OCI-LY1 (cell line): ENCODE measurements around the gene RASSF6.

Source experiments
- EZH2 ChIP-seq: fragments of 200-600 bp; sonication (generic), shearing (Covaris generic); IDR thresholded peaks from 2 replicates; pipeline ENCODE4 v1.8.0; 2017; ENCODE audit warnings: borderline replicate concordance, mixed run types, mild to moderate bottlenecking, antibody characterized with exemption, low read length, moderate library complexity, mixed read lengths
- TF ChIP-seq, protein P1 (sequence below): fragments of 200-600 bp; sonication (generic), shearing (Covaris generic); IDR thresholded peaks from 2 replicates; pipeline ENCODE4 v1.5.1; 2017; ENCODE audit warnings: mild to moderate bottlenecking, antibody characterized with exemption, low read length, moderate library complexity, mixed read lengths

DNA sequence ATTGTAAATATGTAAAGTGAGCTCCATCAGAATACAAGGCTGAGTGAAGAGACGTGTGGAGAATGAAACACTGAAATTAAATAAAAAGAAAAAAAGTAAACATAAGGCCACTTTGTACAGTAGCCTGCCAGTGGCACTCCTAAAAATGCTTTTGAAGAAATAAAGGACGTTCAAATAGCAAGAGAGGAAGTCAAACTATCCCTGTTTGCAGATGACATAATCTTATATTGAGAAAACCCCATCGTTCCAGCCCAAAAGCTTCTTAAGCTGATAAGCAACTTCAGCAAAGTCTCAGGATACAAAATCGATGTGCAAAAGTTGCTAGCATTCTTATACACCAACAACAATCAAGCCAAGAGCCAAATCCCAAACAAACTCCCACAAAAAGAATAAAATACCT is 24.2 kb downstream of the RASSF6 start:
- TF ChIP-seq, protein P1, sequence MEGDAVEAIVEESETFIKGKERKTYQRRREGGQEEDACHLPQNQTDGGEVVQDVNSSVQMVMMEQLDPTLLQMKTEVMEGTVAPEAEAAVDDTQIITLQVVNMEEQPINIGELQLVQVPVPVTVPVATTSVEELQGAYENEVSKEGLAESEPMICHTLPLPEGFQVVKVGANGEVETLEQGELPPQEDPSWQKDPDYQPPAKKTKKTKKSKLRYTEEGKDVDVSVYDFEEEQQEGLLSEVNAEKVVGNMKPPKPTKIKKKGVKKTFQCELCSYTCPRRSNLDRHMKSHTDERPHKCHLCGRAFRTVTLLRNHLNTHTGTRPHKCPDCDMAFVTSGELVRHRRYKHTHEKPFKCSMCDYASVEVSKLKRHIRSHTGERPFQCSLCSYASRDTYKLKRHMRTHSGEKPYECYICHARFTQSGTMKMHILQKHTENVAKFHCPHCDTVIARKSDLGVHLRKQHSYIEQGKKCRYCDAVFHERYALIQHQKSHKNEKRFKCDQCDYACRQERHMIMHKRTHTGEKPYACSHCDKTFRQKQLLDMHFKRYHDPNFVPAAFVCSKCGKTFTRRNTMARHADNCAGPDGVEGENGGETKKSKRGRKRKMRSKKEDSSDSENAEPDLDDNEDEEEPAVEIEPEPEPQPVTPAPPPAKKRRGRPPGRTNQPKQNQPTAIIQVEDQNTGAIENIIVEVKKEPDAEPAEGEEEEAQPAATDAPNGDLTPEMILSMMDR, result no peak
- TF ChIP-seq EZH2, result no peak
